A549 (cell line): ENCODE data around the gene ASB14.

ENCODE experiments used
- CTCF ChIP-seq: fragments of >200 bp; sonication (Bioruptor Twin); formaldehyde crosslinking; IDR thresholded peaks from 3 replicates; pipeline ENCODE4 v1.5.1; 2016
- GATA3 ChIP-seq: IDR thresholded peaks from 2 replicates; pipeline ENCODE4 v1.6.1; 2012; ENCODE audit warnings: borderline replicate concordance
- POLR2A ChIP-seq: IDR thresholded peaks from 2 replicates; pipeline ENCODE4 v1.6.1; 2012; ENCODE audit warnings: mild to moderate bottlenecking, low read length
- RCOR1 ChIP-seq: fragments of 150-350 bp; IDR thresholded peaks from 2 replicates; pipeline ENCODE4 v1.6.1; 2014; ENCODE audit warnings: antibody characterized with exemption, low read length, low read depth

GRCh38 chr3:57287205-57287604 is 5.3 kb downstream of the ASB14 start:
- TF ChIP-seq RCOR1 (no peak), CTCF (no peak), POLR2A (no peak), GATA3 (no peak)
